Measurements from ENCODE around the gene ZNF155. TPM values are rescaled to one million over a fixed set of nuclear protein-coding genes. Genes with fewer than 3 reads are reported as not detected.

The ZNF155 gene
- total and polyA plus RNA-seq, 4 donors: 1.7 to 5.5 (median 2.9) TPM

DNA sequence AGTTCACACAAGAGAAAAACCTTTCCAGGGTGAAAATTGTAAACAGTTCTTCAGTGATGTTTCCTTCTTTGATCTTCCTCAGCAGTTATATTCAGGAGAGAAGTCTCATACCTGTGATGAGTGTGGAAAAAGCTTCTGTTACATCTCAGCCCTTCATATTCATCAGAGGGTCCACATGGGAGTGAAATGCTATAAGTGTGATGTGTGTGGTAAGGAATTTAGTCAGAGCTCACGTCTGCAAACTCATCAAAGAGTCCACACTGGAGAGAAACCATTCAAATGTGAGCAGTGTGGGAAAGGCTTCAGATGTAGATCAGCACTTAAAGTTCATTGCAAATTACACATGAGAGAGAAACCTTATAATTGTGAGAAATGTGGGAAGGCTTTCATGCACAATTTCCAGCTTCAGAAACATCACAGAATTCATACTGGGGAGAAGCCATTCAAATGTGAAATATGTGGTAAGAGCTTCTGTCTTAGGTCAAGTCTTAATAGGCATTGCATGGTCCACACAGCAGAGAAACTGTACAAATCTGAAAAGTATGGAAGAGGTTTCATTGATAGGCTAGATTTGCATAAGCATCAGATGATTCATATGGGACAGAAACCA lies 48.1 kb downstream of the ZNF155 start:
- Histone ChIP-seq H3K36me3 (ENCODE audit: control insufficient read depth in 4 of 4, insufficient read depth in 3 of 4, low read depth in 1 of 4, low read length in 3 of 4) (peaks cover 17 to 56% (median 55%) of the 10 kb centered on the region in 4 donors), H3K27ac (ENCODE audit: low read depth in 1 of 2, low read length in 2 of 2) (no peak overlapping the region), H3K27me3 (ENCODE audit: control insufficient read depth in 4 of 4, insufficient read depth in 4 of 4, low read length in 3 of 4) (no peaks in the 10 kb centered on the region), H3K9me3 (ENCODE audit: control insufficient read depth in 4 of 4, low read length in 3 of 4) (peaks cover 42 to 82% (median 74%) of the 10 kb centered on the region in 4 donors), H3K4me1 (ENCODE audit: control insufficient read depth in 4 of 4, insufficient read depth in 4 of 4, low read length in 3 of 4) (no peaks in the 10 kb centered on the region), H3K9ac (ENCODE audit: low read depth in 1 of 2, low read length in 2 of 2) (no peak overlapping the region), H3K4me3 (ENCODE audit: low read depth in 1 of 3, low read length in 3 of 3) (peak overlapping the region in 2 of 3 donors; percentile 30 to 62)
- no peak for DNase-seq (ENCODE audit: low spot score)
- TF ChIP-seq RAD21 (IDR thresholded peaks at IDR 0.05): no peak
- TF ChIP-seq HNF4A (conservative IDR thresholded peaks at IDR 0.05): no peak
- no peak for TF ChIP-seq GABPA (IDR thresholded peaks at IDR 0.05 in 1 of 2, conservative IDR thresholded peaks at IDR 0.05 in 1 of 2)
- TF ChIP-seq, protein P1, sequence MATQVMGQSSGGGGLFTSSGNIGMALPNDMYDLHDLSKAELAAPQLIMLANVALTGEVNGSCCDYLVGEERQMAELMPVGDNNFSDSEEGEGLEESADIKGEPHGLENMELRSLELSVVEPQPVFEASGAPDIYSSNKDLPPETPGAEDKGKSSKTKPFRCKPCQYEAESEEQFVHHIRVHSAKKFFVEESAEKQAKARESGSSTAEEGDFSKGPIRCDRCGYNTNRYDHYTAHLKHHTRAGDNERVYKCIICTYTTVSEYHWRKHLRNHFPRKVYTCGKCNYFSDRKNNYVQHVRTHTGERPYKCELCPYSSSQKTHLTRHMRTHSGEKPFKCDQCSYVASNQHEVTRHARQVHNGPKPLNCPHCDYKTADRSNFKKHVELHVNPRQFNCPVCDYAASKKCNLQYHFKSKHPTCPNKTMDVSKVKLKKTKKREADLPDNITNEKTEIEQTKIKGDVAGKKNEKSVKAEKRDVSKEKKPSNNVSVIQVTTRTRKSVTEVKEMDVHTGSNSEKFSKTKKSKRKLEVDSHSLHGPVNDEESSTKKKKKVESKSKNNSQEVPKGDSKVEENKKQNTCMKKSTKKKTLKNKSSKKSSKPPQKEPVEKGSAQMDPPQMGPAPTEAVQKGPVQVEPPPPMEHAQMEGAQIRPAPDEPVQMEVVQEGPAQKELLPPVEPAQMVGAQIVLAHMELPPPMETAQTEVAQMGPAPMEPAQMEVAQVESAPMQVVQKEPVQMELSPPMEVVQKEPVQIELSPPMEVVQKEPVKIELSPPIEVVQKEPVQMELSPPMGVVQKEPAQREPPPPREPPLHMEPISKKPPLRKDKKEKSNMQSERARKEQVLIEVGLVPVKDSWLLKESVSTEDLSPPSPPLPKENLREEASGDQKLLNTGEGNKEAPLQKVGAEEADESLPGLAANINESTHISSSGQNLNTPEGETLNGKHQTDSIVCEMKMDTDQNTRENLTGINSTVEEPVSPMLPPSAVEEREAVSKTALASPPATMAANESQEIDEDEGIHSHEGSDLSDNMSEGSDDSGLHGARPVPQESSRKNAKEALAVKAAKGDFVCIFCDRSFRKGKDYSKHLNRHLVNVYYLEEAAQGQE (IDR thresholded peaks at IDR 0.05): no peak
- TF ChIP-seq, protein P2, sequence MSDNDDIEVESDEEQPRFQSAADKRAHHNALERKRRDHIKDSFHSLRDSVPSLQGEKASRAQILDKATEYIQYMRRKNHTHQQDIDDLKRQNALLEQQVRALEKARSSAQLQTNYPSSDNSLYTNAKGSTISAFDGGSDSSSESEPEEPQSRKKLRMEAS (IDR thresholded peaks at IDR 0.05): no peak
- TF ChIP-seq SP1 (IDR thresholded peaks at IDR 0.05): no peak
- no peak for TF ChIP-seq NR2F2 (IDR thresholded peaks at IDR 0.05)
- 94% methylated on average over 1 of the region's 1 CpG for WGBS

DNA sequence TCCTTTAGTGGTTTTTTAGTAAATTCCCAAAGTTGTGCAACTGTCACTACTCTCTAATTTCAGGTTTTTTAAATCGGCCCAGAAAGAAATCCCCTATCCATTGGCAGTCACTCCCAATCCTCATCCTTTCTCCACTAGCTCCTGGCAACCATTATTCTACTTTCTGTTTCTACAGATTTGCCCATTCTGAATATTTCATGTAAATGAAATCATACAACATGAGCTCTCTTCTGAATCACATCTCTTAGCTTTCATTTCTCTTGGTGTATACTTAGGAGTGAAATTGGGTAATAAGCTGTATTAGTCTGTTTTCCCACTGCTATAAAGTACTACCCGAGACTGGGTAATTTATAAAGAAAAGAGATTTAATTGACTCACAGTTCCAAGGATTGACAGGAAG lies 58.2 kb downstream of the ZNF155 start:
- no peak for TF ChIP-seq FOXA2 (IDR thresholded peaks at IDR 0.05)
- no peak for TF ChIP-seq JUND (IDR thresholded peaks at IDR 0.05)
- TF ChIP-seq, protein P3, sequence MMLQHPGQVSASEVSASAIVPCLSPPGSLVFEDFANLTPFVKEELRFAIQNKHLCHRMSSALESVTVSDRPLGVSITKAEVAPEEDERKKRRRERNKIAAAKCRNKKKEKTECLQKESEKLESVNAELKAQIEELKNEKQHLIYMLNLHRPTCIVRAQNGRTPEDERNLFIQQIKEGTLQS (IDR thresholded peaks at IDR 0.05): no peak
- TF ChIP-seq YY1 (IDR thresholded peaks at IDR 0.05): no peak
- TF ChIP-seq TAF1 (conservative IDR thresholded peaks at IDR 0.05): no peak
- TF ChIP-seq, protein P4, sequence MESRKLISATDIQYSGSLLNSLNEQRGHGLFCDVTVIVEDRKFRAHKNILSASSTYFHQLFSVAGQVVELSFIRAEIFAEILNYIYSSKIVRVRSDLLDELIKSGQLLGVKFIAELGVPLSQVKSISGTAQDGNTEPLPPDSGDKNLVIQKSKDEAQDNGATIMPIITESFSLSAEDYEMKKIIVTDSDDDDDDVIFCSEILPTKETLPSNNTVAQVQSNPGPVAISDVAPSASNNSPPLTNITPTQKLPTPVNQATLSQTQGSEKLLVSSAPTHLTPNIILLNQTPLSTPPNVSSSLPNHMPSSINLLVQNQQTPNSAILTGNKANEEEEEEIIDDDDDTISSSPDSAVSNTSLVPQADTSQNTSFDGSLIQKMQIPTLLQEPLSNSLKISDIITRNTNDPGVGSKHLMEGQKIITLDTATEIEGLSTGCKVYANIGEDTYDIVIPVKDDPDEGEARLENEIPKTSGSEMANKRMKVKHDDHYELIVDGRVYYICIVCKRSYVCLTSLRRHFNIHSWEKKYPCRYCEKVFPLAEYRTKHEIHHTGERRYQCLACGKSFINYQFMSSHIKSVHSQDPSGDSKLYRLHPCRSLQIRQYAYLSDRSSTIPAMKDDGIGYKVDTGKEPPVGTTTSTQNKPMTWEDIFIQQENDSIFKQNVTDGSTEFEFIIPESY (IDR thresholded peaks at IDR 0.05): no peak
- Histone ChIP-seq H3K4me1 (ENCODE audit: control insufficient read depth in 4 of 4, insufficient read depth in 4 of 4, low read length in 3 of 4) (no peaks in the 10 kb centered on the region), H3K4me3 (ENCODE audit: low read depth in 1 of 3, low read length in 3 of 3) (no peak overlapping the region), H3K27ac (ENCODE audit: low read depth in 1 of 2, low read length in 2 of 2) (no peak overlapping the region), H3K9me3 (ENCODE audit: control insufficient read depth in 4 of 4, low read length in 3 of 4) (peaks cover 4 to 54% (median 33%) of the 10 kb centered on the region in 4 donors), H3K27me3 (ENCODE audit: control insufficient read depth in 4 of 4, insufficient read depth in 4 of 4, low read length in 3 of 4) (peaks cover 0 to 3% (median 0%) of the 10 kb centered on the region in 4 donors), H3K36me3 (ENCODE audit: control insufficient read depth in 4 of 4, insufficient read depth in 3 of 4, low read depth in 1 of 4, low read length in 3 of 4) (no peaks in the 10 kb centered on the region), H3K9ac (ENCODE audit: low read depth in 1 of 2, low read length in 2 of 2) (no peak overlapping the region)
- WGBS: 66% methylated on average over 2 of the region's 2 CpGs
- DNase-seq (ENCODE audit: low spot score): no peak

Small RNA genes within 50 kb of the gene (small RNA-seq; reads per million reads assigned to genes)
- not detected for gene AC006213.5

Other genes with a start within 250 kb of the ZNF155 start
- 1 to 10 TPM; 5.5 to 6.2 TPM for gene SMG9, start 229.2 kb upstream of the ZNF155 start, total RNA-seq
- 1 to 10 TPM; 5.4 to 8.9 TPM for gene SMG9, start 229.2 kb upstream of the ZNF155 start, polyA plus RNA-seq
- gene KCNN4, start 203.2 kb upstream of the ZNF155 start, total RNA-seq: 10 to 100 TPM in 1 of 2 donors, under 1 TPM in 1; 0.25 to 30.3 TPM
- under 1 TPM; 0.14 to 0.76 TPM for gene KCNN4, start 203.2 kb upstream of the ZNF155 start, polyA plus RNA-seq
- gene LYPD5, start 181.7 kb upstream of the ZNF155 start, total RNA-seq: under 1 TPM; 0.08 to 0.14 TPM
- gene LYPD5, start 181.7 kb upstream of the ZNF155 start, polyA plus RNA-seq: under 1 TPM in 1 of 2 donors, not detected in 1; 0.13 TPM
- gene ZNF283, start 156.9 kb upstream of the ZNF155 start, total RNA-seq: 1 to 10 TPM; 4.9 to 6.4 TPM
- gene ZNF283, start 156.9 kb upstream of the ZNF155 start, polyA plus RNA-seq: under 1 TPM; 0.65 to 0.99 TPM
- gene ZNF404, start 100.2 kb upstream of the ZNF155 start, total RNA-seq: under 1 TPM; 0.33 TPM
- gene ZNF404, start 100.2 kb upstream of the ZNF155 start, polyA plus RNA-seq: under 1 TPM; 0.21 to 0.31 TPM
- gene ZNF45, start 48.9 kb upstream of the ZNF155 start, total RNA-seq: 10 to 100 TPM in 1 of 2 donors, 1 to 10 TPM in 1; 6.0 to 11.1 TPM
- gene ZNF45, start 48.9 kb upstream of the ZNF155 start, polyA plus RNA-seq: 1 to 10 TPM; 1.5 to 2.5 TPM
- 1 to 10 TPM; 2.9 to 3.5 TPM for gene ZNF221, start 33.0 kb upstream of the ZNF155 start, total RNA-seq
- under 1 TPM; 0.30 to 0.51 TPM for gene ZNF221, start 33.0 kb upstream of the ZNF155 start, polyA plus RNA-seq
- 1 to 10 TPM; 2.1 to 4.3 TPM for gene ZNF230, start 18.8 kb downstream of the ZNF155 start, total RNA-seq
- gene ZNF230, start 18.8 kb downstream of the ZNF155 start, polyA plus RNA-seq: 1 to 10 TPM; 1.3 to 1.5 TPM
- gene ZNF222, start 41.2 kb downstream of the ZNF155 start, total RNA-seq: 1 to 10 TPM; 1.8 to 2.5 TPM
- gene ZNF222, start 41.2 kb downstream of the ZNF155 start, polyA plus RNA-seq: 1 to 10 TPM in 1 of 2 donors, under 1 TPM in 1; 0.79 to 1.2 TPM
- gene ZNF223, start 67.8 kb downstream of the ZNF155 start, total RNA-seq: 1 to 10 TPM; 1.6 to 2.8 TPM
- gene ZNF223, start 67.8 kb downstream of the ZNF155 start, polyA plus RNA-seq: 1 to 10 TPM; 1.4 to 2.2 TPM
- gene ZNF284, start 88.0 kb downstream of the ZNF155 start, total RNA-seq: 1 to 10 TPM in 1 of 2 donors, under 1 TPM in 1; 0.67 to 1.0 TPM
- gene ZNF284, start 88.0 kb downstream of the ZNF155 start, polyA plus RNA-seq: under 1 TPM; 0.32 to 0.56 TPM
- 10 to 100 TPM; 19.8 to 20.7 TPM for gene ZNF224, start 110.2 kb downstream of the ZNF155 start, total RNA-seq
- gene ZNF224, start 110.2 kb downstream of the ZNF155 start, polyA plus RNA-seq: 1 to 10 TPM; 4.5 to 9.9 TPM
- 1 to 10 TPM; 2.3 to 4.5 TPM for gene ZNF225, start 129.2 kb downstream of the ZNF155 start, total RNA-seq
- gene ZNF225, start 129.2 kb downstream of the ZNF155 start, polyA plus RNA-seq: 1 to 10 TPM in 1 of 2 donors, under 1 TPM in 1; 0.88 to 1.1 TPM
- gene ZNF234, start 157.4 kb downstream of the ZNF155 start, total RNA-seq: 1 to 10 TPM; 4.4 to 5.2 TPM
- 1 to 10 TPM; 1.1 to 2.0 TPM for gene ZNF234, start 157.4 kb downstream of the ZNF155 start, polyA plus RNA-seq
- 1 to 10 TPM; 6.4 to 8.5 TPM for gene ZNF226, start 180.9 kb downstream of the ZNF155 start, total RNA-seq
- 10 to 100 TPM in 1 of 2 donors, 1 to 10 TPM in 1; 8.4 to 10.6 TPM for gene ZNF226, start 180.9 kb downstream of the ZNF155 start, polyA plus RNA-seq
- 10 to 100 TPM in 1 of 2 donors, 1 to 10 TPM in 1; 8.8 to 10.9 TPM for gene ZNF227, start 228.3 kb downstream of the ZNF155 start, total RNA-seq
- 1 to 10 TPM; 3.3 to 3.4 TPM for gene ZNF227, start 228.3 kb downstream of the ZNF155 start, polyA plus RNA-seq

Data from liver (tissue), 10 donors.